ENCODE data around the gene TCF25. TPM values are rescaled to one million over a fixed set of nuclear protein-coding genes. Genes with fewer than 3 reads are reported as not detected.
"Not testable (repeated sequence)": the region's sequence is repeated elsewhere in the genome, so short reads cannot be mapped to it uniquely, and the experiment has no call there.

The TCF25 gene
- total RNA-seq, 3 donors from 2014 or later, result 179 to 217 (median 212) TPM

DNA sequence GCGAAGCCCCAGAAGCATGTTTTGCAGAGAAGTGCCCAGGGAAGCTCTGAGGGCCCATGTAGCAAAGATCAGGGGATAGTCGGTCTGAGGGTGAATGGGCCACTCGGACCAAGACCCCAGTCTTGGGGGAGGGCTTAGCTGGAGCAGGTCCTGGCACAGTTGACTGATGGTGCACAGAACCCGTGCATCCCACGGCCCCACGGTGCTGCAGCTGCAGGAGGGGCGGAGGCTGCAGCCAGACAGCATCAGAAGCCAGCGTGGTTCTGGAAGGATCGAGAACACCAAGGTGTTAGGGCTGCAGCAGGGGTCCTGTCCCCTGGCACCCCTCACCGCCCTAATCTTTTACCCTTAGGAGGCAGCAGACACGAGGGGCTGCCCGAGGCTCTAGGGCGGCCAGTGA is 38.8 kb downstream of the TCF25 start:
- no peak overlapping the region for H3K4me3 ChIP-seq
- H3K9me3 ChIP-seq, result no peaks in the 10 kb centered on the region
- no peaks in the 10 kb centered on the region for H3K36me3 ChIP-seq (ENCODE audit: low read depth)
- no peak for TF ChIP-seq CTCF (IDR thresholded peaks at IDR 0.05)
- H3K4me1 ChIP-seq (ENCODE audit: low read depth), result peaks cover under 1% of the 10 kb centered on the region
- ATAC-seq, result no peak
- no peak for DNase-seq
- intact Hi-C loops (cut with DNase I, micrococcal nuclease), result no loop called here

- ATAC-seq (no peak), DNase-seq (peak in 1 of 3 donors; percentile 40)
- no peak for TF ChIP-seq CTCF (IDR thresholded peaks at IDR 0.05)
- Histone ChIP-seq H3K4me1 (ENCODE audit: low read depth) (peaks cover 5% of the 10 kb centered on the region), H3K9me3 (no peaks in the 10 kb centered on the region), H3K36me3 (ENCODE audit: low read depth) (no peaks in the 10 kb centered on the region), H3K4me3 (no peak overlapping the region)
- intact Hi-C loops (cut with DNase I, micrococcal nuclease), result no loop called here
Observed at GRCh38 chr16:89912627-89913026, 39.2 kb downstream of the TCF25 start.

DNA sequence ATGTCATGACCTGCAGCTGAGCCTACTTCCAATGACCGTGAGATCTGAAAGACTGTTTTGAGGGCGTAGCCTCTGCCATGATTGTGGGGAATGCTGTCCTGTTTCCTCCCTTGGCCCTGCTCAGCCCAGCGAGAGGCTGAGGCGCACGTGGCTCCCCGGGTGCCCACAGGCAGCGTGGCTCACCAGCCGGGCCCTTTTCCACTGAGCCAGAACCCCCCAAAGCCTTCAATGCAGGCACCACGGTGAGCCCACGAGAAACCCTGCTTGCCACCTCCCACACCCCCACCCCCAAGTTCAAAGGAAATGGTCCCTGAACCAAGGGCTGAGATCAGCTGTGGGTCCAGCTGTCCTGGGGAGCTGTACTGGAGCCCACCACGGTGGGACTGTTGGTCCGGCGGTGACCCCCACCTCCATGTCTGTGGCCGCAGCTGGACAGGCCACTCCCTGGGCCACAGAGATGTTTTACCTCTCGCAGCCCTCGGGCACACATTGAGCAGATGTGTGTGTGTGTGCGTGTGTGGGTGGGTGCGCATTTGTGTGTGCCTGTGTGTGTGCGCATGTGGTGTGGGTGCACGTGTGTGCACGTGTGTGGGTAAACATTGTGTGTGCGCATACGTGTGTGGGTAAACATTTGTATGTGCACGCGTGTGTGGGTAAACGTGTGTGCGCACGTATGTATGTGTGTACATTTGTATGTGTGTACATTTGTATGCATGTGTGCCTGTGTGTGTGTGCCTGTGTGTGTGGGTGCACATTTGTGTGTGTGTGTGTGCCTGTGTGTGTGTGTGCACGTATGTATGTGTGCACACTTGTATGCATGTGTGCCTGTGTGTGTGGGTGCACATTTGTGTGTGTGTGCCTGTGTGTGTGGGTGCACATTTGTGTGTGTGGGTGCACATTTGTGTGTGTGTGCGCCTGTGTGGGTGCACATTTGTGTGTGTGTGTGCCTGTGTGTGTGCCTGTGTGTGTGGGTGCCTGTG is 40.3 kb downstream of the TCF25 start:
- ATAC-seq (no peak), DNase-seq (peak in 1 of 3 donors; percentile 7)
- Histone ChIP-seq H3K36me3 (ENCODE audit: low read depth) (no peaks in the 10 kb centered on the region), H3K9me3 (no peaks in the 10 kb centered on the region), H3K4me3 (no peak overlapping the region), H3K4me1 (ENCODE audit: low read depth) (peaks cover 16% of the 10 kb centered on the region)
- intact Hi-C loops (cut with DNase I, micrococcal nuclease), result no loop called here
- no peak for TF ChIP-seq CTCF (IDR thresholded peaks at IDR 0.05)

- H3K9me3 ChIP-seq; intact Hi-C loops (cut with DNase I, micrococcal nuclease); H3K4me3 ChIP-seq; ATAC-seq; DNase-seq; H3K36me3 ChIP-seq (ENCODE audit: low read depth): not testable (repeated sequence)
- H3K4me1 ChIP-seq (ENCODE audit: low read depth), result peaks cover 20% of the 10 kb centered on the region
Observed at GRCh38 chr16:89914642-89915285, 41.4 kb downstream of the TCF25 start.

GRCh38 chr16:89915303-89916232 is 42.2 kb downstream of the TCF25 start:
- DNase-seq (no peak), ATAC-seq (no peak)
- H3K9me3 ChIP-seq, result no peaks in the 10 kb centered on the region
- TF ChIP-seq CTCF (IDR thresholded peaks at IDR 0.05), result no peak
- no peak overlapping the region for H3K4me3 ChIP-seq
- intact Hi-C loops (cut with DNase I, micrococcal nuclease), result no loop called here
- peaks cover 20% of the 10 kb centered on the region for H3K4me1 ChIP-seq (ENCODE audit: low read depth)
- H3K36me3 ChIP-seq (ENCODE audit: low read depth), result no peaks in the 10 kb centered on the region
